Thoracic aorta endothelial cell (primary cell): ENCODE measurements around the gene KCNJ16. TPM values are rescaled to one million over a fixed set of nuclear protein-coding genes. Genes with fewer than 3 reads are reported as not detected.

Experiments
- total RNA-seq: library from RNA; depleted of rRNA; stranded (reverse); fragments of >200 nt; gene quantifications from 2 replicates; pipeline ENCODE4 v1.2.3, GENCODE V29; 2012

KCNJ16 gene
- under 0.01 and 0.13 TPM in 2 replicates for total RNA-seq

GRCh38 chr17:70074956-70075355 is at the start of gene KCNJ16:
Gene KCNJ16, plus strand, starts transcription at chr17:70075225. Its CDS starts 56,863 bp downstream, at chr17:70132088.

GRCh38 chr17:70168977-70169708 is 94.1 kb downstream of the KCNJ16 start, which contains the start of gene KCNJ2:
Gene KCNJ2, plus strand, starts transcription at chr17:70169532. Its CDS starts 5,508 bp downstream, at chr17:70175040.

Other genes starting within 250 kb of the KCNJ16 start
- gene KCNJ2, start 94.3 kb downstream of the KCNJ16 start, total RNA-seq = 20.5 and 25.0 TPM in 2 replicates